Measurements from ENCODE around the gene UQCRQ.

- TF ChIP-seq, protein P1, sequence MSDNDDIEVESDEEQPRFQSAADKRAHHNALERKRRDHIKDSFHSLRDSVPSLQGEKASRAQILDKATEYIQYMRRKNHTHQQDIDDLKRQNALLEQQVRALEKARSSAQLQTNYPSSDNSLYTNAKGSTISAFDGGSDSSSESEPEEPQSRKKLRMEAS (IDR thresholded peaks at IDR 0.05), result no peak
- TF ChIP-seq, protein P2, sequence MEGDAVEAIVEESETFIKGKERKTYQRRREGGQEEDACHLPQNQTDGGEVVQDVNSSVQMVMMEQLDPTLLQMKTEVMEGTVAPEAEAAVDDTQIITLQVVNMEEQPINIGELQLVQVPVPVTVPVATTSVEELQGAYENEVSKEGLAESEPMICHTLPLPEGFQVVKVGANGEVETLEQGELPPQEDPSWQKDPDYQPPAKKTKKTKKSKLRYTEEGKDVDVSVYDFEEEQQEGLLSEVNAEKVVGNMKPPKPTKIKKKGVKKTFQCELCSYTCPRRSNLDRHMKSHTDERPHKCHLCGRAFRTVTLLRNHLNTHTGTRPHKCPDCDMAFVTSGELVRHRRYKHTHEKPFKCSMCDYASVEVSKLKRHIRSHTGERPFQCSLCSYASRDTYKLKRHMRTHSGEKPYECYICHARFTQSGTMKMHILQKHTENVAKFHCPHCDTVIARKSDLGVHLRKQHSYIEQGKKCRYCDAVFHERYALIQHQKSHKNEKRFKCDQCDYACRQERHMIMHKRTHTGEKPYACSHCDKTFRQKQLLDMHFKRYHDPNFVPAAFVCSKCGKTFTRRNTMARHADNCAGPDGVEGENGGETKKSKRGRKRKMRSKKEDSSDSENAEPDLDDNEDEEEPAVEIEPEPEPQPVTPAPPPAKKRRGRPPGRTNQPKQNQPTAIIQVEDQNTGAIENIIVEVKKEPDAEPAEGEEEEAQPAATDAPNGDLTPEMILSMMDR (IDR thresholded peaks at IDR 0.05; ENCODE audit: low read depth, low read length, missing input control), result no peak
- TF ChIP-seq TAF1 (conservative IDR thresholded peaks at IDR 0.05), result no peak
- no peak for TF ChIP-seq HNF4G (IDR thresholded peaks at IDR 0.05)
- no peak for TF ChIP-seq RAD21 (IDR thresholded peaks at IDR 0.05)
- no peak for TF ChIP-seq GABPA (IDR thresholded peaks at IDR 0.05 in 1 of 2, conservative IDR thresholded peaks at IDR 0.05 in 1 of 2)
- no peak for TF ChIP-seq YY1 (IDR thresholded peaks at IDR 0.05)
- TF ChIP-seq, protein P3, sequence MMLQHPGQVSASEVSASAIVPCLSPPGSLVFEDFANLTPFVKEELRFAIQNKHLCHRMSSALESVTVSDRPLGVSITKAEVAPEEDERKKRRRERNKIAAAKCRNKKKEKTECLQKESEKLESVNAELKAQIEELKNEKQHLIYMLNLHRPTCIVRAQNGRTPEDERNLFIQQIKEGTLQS (IDR thresholded peaks at IDR 0.05), result no peak
- no peak for TF ChIP-seq RXRA (IDR thresholded peaks at IDR 0.05)
- TF ChIP-seq, protein P4, sequence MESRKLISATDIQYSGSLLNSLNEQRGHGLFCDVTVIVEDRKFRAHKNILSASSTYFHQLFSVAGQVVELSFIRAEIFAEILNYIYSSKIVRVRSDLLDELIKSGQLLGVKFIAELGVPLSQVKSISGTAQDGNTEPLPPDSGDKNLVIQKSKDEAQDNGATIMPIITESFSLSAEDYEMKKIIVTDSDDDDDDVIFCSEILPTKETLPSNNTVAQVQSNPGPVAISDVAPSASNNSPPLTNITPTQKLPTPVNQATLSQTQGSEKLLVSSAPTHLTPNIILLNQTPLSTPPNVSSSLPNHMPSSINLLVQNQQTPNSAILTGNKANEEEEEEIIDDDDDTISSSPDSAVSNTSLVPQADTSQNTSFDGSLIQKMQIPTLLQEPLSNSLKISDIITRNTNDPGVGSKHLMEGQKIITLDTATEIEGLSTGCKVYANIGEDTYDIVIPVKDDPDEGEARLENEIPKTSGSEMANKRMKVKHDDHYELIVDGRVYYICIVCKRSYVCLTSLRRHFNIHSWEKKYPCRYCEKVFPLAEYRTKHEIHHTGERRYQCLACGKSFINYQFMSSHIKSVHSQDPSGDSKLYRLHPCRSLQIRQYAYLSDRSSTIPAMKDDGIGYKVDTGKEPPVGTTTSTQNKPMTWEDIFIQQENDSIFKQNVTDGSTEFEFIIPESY (IDR thresholded peaks at IDR 0.05), result no peak
- no peak for TF ChIP-seq REST (IDR thresholded peaks at IDR 0.05)
- no peak for TF ChIP-seq JUND (IDR thresholded peaks at IDR 0.05)
These were observed 31.7 kb downstream of the UQCRQ start for GRCh38 chr5:132898094-132898493.
